ENCODE measurements around the gene SLC17A9.

The SLC17A9 gene

GRCh38 chr20:63005365-63005861 is 52.9 kb downstream of the SLC17A9 start:
- DNase-seq (ENCODE audit: low read depth): no peak

- DNase-seq (ENCODE audit: low read depth): no peak
These were observed 53.5 kb downstream of the SLC17A9 start for GRCh38 chr20:63005862-63006539.

DNA sequence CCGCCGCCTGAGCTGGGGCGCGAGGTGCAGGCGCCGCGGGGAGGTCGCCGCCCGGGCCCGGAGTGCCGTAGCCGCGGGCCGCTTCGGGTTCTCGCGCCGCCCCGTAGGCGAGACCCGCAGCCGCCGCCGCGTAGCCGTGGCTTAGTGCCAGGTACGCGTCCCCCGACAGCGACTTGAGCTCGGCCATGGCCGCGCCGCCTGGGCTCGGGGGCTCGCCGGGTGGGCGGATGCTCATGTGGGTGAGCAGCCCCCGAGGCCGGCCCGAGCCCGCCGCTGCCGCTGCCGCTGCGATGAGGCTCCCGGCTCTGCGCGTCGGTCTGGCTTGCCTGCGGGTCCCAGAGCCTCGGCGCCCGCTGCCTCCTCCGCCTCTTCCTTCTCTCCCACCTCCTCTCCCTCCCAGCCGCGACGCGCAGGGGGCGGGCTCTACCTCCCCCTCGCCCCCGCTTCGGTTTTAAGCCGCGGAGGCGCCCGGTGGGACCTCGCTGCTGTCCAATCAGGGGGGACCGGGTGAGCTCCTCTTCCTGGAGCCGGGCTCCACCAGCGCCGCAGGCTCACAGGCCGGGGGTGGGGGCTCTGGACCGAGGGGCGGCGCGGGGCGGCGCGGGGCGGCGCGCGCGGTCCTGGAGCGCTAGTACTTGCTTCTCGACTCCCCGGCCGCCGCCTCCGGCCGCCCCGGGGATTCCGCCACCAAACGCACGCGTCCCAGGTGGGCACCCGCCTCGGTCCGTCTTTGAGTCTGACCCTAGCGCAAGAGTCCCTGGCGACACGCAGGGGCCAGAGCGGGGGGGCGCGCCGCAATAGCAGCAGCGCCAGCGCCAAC is 54.2 kb downstream of the SLC17A9 start, which contains the start of gene BHLHE23:
TSS of gene BHLHE23 (minus strand) at position 425 of the 820 bp plus-strand sequence. CDS start at position 235, 190 bp downstream.
- DNase-seq (ENCODE audit: low read depth): no peak

DNA sequence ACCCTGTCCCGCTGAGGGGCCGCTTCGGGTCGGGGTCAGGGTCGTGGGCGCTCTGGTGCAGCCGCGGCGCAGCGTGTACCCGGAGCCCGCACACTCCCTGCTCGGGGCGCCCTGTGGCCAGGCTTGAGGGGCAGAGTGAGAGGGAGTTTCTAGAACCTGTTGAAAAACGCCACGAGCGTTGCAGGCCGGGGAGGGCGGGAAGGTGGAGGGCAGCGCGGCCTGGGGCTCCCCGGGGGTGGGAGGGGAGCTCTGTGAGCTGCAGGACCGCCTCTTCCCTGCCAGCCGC is 54.8 kb downstream of the SLC17A9 start:
- DNase-seq (ENCODE audit: low read depth): no peak

DNA sequence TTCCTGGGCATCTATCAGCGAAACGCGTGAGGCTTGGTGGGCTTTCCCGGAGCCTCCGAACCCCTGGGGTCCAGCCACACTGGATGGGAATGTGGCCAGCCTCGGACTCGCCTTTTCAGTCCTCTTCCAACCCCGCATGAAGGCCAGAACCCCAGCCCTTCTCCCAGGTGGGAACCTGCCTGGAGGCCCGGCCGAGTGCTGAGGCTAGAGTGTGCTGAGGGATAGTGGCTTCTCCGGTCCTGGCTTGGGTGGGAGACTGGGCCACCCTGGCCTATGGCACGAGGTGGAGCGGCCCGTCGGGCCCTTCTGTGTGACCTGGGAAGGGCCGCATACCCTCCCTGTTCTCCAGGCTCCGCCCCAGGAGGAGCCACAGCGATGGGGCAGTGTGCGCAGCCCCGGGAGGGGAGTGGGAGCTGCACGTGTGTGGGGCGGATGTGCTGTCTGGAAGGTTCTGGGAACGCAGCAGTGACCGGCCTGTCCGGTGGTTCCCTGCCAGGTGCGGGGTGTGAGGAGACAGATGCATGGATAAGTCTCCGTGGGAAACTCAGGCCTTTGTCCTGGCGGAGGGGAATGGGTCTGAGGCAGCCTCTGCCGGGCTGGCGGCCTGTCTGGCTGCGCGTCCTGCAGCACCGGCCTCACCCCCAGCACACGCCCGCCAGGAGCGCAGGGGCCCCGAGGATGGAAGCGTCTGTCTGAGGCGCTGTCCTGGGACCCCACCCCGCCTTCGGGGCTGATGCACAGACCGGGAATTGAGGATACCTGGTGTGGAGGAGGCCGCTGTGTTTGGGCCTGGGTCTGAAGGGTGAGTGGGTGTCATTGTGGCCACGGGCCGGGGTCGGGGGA is 55.4 kb downstream of the SLC17A9 start:
- no peak for DNase-seq (ENCODE audit: low read depth)

DNA sequence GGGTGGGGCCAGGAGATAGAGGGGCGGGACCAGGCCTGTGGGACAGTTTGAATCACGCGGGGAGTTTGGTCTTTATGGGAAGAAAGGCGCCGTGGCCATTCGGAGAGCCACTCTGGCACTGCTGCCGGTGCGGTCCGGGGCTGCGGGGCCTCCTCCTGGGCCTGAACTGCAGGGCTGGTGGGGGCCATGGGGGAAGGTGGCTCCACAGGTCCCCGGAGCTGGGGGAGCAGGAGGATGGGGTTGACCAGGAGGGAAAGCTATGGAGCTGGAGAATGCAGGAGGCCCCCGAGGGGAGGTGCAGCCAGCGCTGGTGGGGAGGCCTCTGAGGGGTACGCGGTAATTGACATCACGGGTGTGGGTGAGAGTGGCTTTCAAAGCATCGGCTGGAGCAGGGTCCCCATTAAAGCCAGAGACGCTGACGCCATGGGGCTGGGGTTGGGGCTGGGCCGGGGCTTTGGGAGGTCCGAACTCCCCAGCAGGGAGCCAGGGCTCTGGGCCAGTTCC is 56.1 kb downstream of the SLC17A9 start:
- no peak for DNase-seq (ENCODE audit: low read depth)

- DNase-seq (ENCODE audit: low read depth): peak; percentile 83
These were observed 56.8 kb downstream of the SLC17A9 start for GRCh38 chr20:63009045-63009961.

- peak; percentile 52 for DNase-seq (ENCODE audit: low read depth)
These were observed 57.7 kb downstream of the SLC17A9 start for GRCh38 chr20:63009988-63010769.

DNA sequence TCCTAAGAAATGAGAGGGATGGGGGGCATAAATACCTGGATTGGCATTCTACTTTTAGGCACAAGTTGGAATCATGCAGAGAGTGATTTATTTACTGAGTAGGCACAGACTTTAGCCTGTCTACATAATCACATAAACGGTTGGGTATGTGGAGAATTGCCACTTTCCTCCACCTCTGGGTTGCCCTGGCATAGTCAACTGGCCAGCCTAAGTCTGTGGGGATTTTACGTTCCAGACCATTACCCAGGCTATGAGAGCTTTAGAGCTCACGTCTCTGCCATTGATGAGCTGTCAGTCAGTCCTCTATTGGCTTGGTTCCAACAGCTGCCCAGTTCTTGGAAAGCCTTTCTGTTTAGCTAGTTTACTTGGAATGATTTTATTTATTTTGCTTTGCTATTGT is 59.3 kb downstream of the SLC17A9 start:
- no peak for DNase-seq (ENCODE audit: low read depth)

DNA sequence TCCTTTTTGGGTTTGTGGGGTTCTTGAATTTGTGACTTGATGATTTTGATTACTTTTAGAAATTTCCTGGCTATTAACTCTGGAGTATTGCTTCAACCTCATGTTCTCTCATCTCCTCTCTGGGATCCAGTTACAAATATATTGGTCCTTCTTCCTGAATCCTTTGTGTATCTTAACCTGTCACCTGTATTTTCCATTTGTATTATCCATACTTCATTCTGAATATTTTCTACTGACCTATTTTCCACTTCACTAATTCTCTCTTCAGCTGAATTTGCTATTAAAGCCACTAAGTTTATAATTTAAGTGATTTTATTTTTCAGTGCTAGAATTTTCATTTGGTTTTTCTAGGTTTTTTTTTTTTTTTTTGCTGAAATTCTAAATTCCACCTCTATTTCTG is 60.7 kb downstream of the SLC17A9 start:
- no peak for DNase-seq (ENCODE audit: low read depth)

- DNase-seq (ENCODE audit: low read depth): no peak
These were observed 61.8 kb downstream of the SLC17A9 start for GRCh38 chr20:63014287-63014686.

DNA sequence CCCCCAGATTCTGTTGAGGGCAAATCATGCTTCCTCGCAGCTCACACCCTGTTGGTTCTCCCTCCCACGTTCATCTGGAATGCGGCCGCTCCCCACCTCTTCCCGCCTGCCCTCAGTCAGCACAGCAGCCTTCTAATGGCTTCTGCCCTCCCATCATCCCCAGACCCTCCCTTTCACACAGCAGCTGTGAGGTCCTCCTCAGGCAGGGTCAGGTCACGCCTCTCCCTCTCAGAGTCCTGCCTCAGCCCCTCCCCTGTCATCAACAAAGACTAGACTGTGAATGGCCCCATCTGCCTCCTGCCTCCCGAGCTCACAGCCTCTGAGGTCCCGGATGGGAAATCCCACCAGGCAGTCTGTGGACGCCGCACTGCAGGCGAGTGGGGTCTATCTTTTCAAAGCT is 62.2 kb downstream of the SLC17A9 start:
- no peak for DNase-seq (ENCODE audit: low read depth)

GRCh38 chr20:63015147-63015661 is 62.7 kb downstream of the SLC17A9 start:
- no peak for DNase-seq (ENCODE audit: low read depth)

DNA sequence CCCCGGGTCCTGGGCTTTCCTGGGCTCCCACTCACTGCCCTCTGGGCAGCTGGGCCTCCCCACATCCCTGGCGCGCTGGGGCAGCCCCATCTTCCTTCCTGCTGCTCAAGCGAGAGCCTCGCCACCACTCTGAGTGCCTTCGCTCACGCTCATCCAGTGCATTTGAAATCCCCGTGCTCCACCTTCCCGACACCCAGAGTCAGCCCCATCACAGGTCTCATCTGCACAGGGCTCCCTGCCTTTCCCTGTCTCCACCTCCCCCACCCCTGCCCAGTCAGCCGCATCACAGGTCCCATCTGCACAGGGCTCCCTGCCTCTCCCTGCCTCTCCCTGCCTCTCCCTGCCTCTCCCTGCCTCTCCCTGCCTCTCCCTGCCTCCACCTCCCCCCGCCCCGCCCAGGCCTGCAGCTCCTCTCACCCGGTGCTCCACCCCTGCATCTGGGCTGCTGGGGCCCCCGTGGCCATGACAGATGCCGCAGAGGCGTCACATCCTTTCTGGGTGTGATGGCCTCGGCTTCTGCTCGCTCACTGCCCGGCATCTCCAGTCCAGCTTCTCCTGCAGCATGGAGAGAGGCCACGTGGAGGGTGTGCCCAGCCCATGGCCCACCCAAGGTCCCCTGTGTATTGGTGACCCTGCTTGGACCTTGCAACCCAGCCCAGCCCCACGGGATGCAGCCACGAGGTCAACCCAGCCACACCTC is 63.3 kb downstream of the SLC17A9 start:
- no peak for DNase-seq (ENCODE audit: low read depth)

DNA sequence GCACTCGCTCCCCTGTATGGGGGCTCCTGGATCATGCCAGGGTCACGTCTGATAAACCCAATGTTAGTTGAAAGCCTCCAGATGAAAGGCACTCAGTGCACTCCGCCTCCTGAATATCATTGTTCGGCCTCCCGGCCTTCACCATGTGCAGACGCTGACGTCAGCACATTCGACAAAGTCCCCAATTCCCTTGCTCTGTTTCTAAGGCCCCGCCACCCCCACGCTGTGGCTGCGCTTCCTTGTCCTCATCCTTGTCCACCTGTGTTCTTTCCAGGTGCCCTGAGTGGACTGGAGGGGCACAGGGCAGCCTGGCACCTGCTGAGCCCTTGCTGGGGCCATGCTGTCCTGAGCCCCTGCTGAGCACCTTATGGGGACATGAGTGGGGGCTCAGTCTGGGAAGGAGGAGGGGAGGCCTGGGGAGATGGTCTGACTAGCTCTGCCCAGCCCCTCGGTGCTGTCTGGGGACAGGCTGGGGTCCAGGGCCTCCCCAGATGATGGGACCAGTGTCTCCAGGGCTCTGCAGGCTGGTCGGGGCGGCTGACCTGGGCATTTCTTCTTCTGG is 64.1 kb downstream of the SLC17A9 start:
- no peak for DNase-seq (ENCODE audit: low read depth)

- DNase-seq (ENCODE audit: low read depth): no peak
These were observed 64.7 kb downstream of the SLC17A9 start for GRCh38 chr20:63017076-63017825.

DNA sequence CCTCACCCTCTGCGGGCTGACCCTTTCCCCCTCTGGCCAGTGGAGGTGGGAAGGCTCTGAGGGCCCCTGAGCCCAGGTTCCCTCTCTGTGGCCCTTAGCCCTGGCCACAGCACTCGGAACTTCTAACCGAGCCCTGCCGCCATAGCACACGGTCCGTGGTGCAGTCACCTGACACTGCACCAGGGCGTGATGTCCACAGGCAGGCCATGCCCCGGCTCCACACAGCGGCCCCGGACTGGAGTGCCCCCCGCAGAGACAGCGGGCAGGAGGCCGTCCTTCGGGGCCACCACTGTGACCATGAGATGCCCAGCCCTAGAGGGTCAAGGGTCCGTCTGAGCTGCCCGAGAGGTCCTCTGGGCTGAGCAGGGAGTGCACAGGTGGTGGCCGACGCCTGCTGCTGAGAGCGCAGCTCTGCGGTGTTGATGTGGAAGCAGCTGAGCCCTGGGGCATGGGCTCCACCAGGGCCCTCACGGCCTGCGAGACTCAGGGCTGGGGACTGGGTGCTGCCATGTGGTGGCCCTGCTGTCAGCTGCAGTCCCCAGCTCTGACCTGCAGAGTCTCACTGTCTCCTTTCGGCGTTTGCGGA is 65.4 kb downstream of the SLC17A9 start:
- no peak for DNase-seq (ENCODE audit: low read depth)
